ENCODE measurements around the gene HOXB4.
A peak's percentile ranks its signal among the peaks of the same experiment; 100 is the strongest.

HOXB4 gene

DNA sequence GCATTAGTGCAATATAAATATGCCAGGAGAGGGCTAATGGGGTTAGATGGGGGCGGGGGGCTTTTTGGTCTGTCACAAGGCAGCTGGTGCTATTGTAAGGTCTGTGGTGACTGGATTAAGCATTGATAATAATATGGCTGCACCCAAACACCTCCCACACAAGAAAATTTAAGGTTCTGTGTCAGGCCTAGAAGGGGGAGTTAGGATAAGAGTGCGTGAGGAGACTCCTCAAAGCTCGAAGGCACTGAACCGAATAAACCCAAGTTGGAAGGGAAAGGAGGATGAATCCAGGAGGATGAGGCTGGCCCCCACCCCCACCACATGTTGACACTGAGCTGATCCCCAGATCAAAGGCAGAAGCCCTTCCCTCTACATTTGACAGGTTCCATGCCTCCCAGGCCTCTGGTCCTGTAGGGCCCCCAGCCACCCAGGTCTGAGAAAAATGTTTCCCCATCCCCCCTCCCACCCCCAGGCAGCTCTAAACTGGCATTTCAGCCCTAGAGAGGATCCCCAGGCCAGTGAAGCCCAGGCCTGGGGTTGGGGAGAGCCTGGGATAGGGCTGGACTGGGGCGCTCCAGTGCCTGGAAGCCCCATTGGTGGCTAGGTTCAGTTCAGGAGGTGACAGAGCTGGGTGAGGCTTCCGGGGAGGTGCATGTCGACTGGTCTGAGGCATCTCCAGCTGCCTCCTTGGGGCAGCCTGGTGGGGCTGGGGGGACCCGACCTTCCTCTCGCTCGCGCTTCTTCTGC, 49.0 kb downstream of the HOXB4 start:
- no peak for DNase-seq (ENCODE audit: low spot score)

DNA sequence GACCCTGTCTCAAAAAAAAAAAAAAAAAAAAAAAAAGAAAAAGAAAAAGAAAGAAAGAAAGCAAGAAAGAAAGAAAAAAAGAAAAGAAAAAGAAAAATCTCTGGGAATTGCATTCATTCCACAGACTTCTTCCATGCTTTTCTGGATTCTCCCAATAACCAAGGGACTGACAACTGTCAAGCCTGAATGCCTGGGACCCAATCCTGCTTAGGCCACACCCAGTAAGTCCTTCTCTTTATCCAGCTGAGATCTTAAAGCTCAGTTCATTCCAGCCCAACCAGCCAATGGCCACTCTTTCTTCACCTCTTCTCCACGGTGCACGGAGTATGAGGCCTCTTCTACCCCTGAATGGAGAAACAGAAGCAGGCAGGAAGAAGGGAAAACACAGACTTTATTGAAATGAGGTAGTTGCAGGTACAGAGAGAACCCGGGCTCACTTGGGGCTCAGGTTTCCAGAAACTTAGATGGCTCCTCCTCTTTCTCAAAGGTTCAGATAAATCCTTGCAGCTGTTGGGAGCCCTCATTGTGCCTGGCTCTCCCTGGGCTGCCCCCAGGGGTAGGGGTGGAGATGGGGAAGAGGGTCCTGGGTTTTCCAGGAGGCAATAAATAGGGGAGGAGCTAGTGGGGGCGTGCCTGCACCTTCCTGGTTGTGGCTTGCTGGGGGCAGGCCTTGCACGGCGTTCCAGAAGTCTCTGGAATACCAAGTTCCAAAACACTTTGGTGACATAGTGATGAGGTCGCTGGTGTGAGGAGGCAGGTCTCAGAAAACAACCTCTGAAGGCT, 49.8 kb downstream of the HOXB4 start:
- peak; percentile 58 for DNase-seq (ENCODE audit: low spot score)

DNA sequence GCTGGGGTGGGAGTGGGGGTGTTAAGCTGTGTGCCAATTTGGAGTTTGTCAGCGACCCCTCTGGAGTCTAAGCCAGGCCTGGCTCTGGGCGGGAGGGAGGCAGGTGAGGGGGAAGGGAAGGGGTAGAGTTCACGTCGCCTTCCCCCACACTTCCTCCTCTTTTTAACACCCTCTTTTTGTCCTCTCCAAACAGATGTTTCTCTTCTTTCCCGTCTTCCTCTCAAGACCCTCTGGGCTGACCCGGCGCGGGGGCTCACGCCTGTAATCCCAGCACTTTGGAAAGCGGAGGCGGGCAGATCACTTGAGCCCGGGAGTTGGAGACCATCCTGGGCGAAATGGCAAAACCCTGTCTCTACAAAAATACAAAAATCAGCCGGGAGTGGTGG, 50.6 kb downstream of the HOXB4 start:
- no peak for DNase-seq (ENCODE audit: low spot score)

- DNase-seq (ENCODE audit: low spot score), result peak; percentile 85
These were observed 51.3 kb downstream of the HOXB4 start for GRCh38 chr17:48526608-48527546.
